K562 (cell line): Measurements from ENCODE around the gene TWIST1. TPM values are rescaled to one million over a fixed set of nuclear protein-coding genes. Genes with fewer than 3 reads are reported as not detected.

ENCODE experiments used
- ATAC-seq: fragments of 200-7000 bp; cut with Tn5 transposase; 3 replicates; pipeline ENCODE4 v1.9.1; 2020; ENCODE audit warnings: moderate library complexity
- BruUV-seq: library from RNA; stranded (reverse); fragments of 400-500 nt; replicated peaks from 2 replicates; lab custom pipeline; 2021; lab: Mats Ljungman, UMichigan
- CTCF ChIA-PET: fragments of 300-600 bp; formaldehyde crosslinking; extraction: SDS; loops from one replicate; lab custom pipeline; 2021; ENCODE audit warnings: low intra/inter-chr PET ratio; lab: Yijun Ruan, JAX
- POLR2A ChIA-PET: fragments of 300-600, 350-650 bp; sonication (Branson Sonifier 250); formaldehyde crosslinking; extraction: SDS; loops from one replicate; lab custom pipeline; 2021; ENCODE audit warnings: antibody characterized with exemption, inconsistent platforms; lab: Yijun Ruan, JAX
- DNase-seq, 4 experiments: peaks; one replicate each; pipeline versions ENCODE4 v3.0.0 to v3.0.0-alpha.2; 2011 to 2018; ENCODE audit warnings: low spot score in 3 of 4, mixed read lengths in 3 of 4; ENCODE audit errors: extremely low read depth in 1 of 4
- FAIRE-seq: peaks from 2 replicates; lab custom pipeline; 2011; peaks lifted over from hg19 to GRCh38; lab: Jason Lieb, UNC
- H2AFZ ChIP-seq: 2 replicates; pipeline ENCODE4 v1.6.0; 2011; ENCODE audit warnings: low read depth, low read length, control low read depth, inconsistent platforms
- H3K27ac ChIP-seq: fragments of 200-600 bp; 3 replicates; pipeline ENCODE4 v1.8.0; 2011; ENCODE audit warnings: low read depth, mild to moderate bottlenecking, control low read depth, inconsistent platforms, low read length, moderate library complexity, mixed read lengths; ENCODE audit errors: extremely low read depth
- H3K27me3 ChIP-seq, 2 experiments: fragments of 300-600 bp in 1 of 2; 2 replicates in 1 of 2; 3 replicates in 1 of 2; pipeline versions ENCODE4 v1.6.0 to v1.8.0; 2011; ENCODE audit warnings: inconsistent platforms in 2 of 2, low read length in 2 of 2, mild to moderate bottlenecking in 1 of 2, mixed read lengths in 1 of 2, moderate library complexity in 1 of 2; ENCODE audit not compliant: control insufficient read depth in 2 of 2, insufficient read depth in 2 of 2
- H3K36me3 ChIP-seq: fragments of 300-600 bp; 3 replicates; pipeline ENCODE4 v1.8.0; 2011; ENCODE audit warnings: mild to moderate bottlenecking, low read length, inconsistent platforms; ENCODE audit not compliant: control insufficient read depth, insufficient read depth
- H3K4me1 ChIP-seq, 2 experiments: fragments of 200-600 bp in 1 of 2; replicated peaks in 1 of 2; 2 replicates in 1 of 2; 3 replicates in 1 of 2; pipeline versions ENCODE4 v1.5.1 to v1.8.0; 2011; ENCODE audit warnings: inconsistent platforms in 2 of 2, low read length in 2 of 2, mild to moderate bottlenecking in 1 of 2, mixed read lengths in 1 of 2, moderate library complexity in 1 of 2; ENCODE audit not compliant: control insufficient read depth in 2 of 2, insufficient read depth in 2 of 2
- H3K4me2 ChIP-seq: 2 replicates; pipeline ENCODE4 v1.6.1; 2011; ENCODE audit warnings: low read length, control low read depth, inconsistent platforms, mixed read lengths; ENCODE audit not compliant: insufficient read depth
- H3K4me3 ChIP-seq: fragments of 200-600 bp; sonication (generic), shearing (Covaris generic); 2 replicates; pipeline ENCODE4 v1.5.1; 2016; ENCODE audit warnings: control low read depth, inconsistent platforms
- H3K79me2 ChIP-seq: fragments of 200-600 bp; 3 replicates; pipeline ENCODE4 v1.8.0; 2011; ENCODE audit warnings: low read length, inconsistent platforms; ENCODE audit not compliant: control insufficient read depth, insufficient read depth
- H3K9ac ChIP-seq, 2 experiments: 2 replicates each; pipeline versions ENCODE4 v1.6.0 to v1.6.1; 2011; ENCODE audit warnings: low read depth in 2 of 2, low read length in 2 of 2, control low read depth in 1 of 2, inconsistent platforms in 1 of 2, mild to moderate bottlenecking in 1 of 2, mixed read lengths in 1 of 2; ENCODE audit not compliant: insufficient read depth in 1 of 2
- H3K9me1 ChIP-seq: one replicate; pipeline ENCODE4 v1.6.0; 2011; ENCODE audit warnings: inconsistent platforms, mild to moderate bottlenecking, low read length, moderate library complexity; ENCODE audit not compliant: control insufficient read depth, insufficient read depth
- H3K9me3 ChIP-seq: replicated peaks from 2 replicates; pipeline ENCODE4 v1.5.1; 2011; ENCODE audit warnings: low read depth, low read length, inconsistent platforms; ENCODE audit not compliant: control insufficient read depth, insufficient read depth
- H4K20me1 ChIP-seq: replicated peaks from 2 replicates; pipeline ENCODE4 v1.6.1; 2011; ENCODE audit warnings: low read length, inconsistent platforms, mixed read lengths; ENCODE audit not compliant: control insufficient read depth, insufficient read depth
- HEY1 ChIP-seq: fragments of 250-450 bp; sonication (Bioruptor Pico); IDR thresholded peaks from 2 replicates; pipeline ENCODE4 v1.5.0; 2020; ENCODE audit warnings: mild to moderate bottlenecking, moderate library complexity, borderline replicate concordance
- L3MBTL2 ChIP-seq: fragments of 450-650 bp; IDR thresholded peaks from 2 replicates; pipeline ENCODE4 v1.6.1; 2016; ENCODE audit warnings: mild to moderate bottlenecking, moderate library complexity
- NELFE ChIP-seq: IDR thresholded peaks from 2 replicates; pipeline ENCODE4 v1.6.1; 2011; ENCODE audit warnings: mild to moderate bottlenecking; ENCODE audit not compliant: insufficient read depth, insufficient read length
- SIN3A ChIP-seq, 2 experiments: fragments of 150-350 bp in 1 of 2; IDR thresholded peaks; 2 replicates each; pipeline ENCODE4 v1.6.1; 2011 to 2016; ENCODE audit warnings: borderline replicate concordance in 2 of 2, low read depth in 2 of 2, low read length in 2 of 2, mild to moderate bottlenecking in 2 of 2, moderate library complexity in 2 of 2; ENCODE audit not compliant: control insufficient read depth in 1 of 2
- ZEB2 ChIP-seq: fragments of 450-650 bp; IDR thresholded peaks from 2 replicates; pipeline ENCODE4 v1.6.1; 2016
- ZNF143 ChIP-seq: sonication (generic); formaldehyde crosslinking; IDR thresholded peaks from 2 replicates; pipeline ENCODE4 v1.9.0; 2022; ENCODE audit warnings: mild to moderate bottlenecking, missing genetic modification reagents
- ZNF561 ChIP-seq: fragments of 450-650 bp; formaldehyde crosslinking; conservative IDR thresholded peaks from 2 replicates; pipeline ENCODE4 v1.4.0; 2020; ENCODE audit warnings: mild to moderate bottlenecking, moderate library complexity
- ZSCAN29 ChIP-seq: fragments of 450-650 bp; IDR thresholded peaks from 2 replicates; pipeline ENCODE4 v1.6.1; 2017
- WGBS: fragments of 100-300 bp; shearing (Covaris generic); methylation state at CpG from one replicate; pipeline ENCODE4 v1.1.6; 2016; ENCODE audit warnings: low coverage, mixed read lengths; ENCODE audit not compliant: insufficient coverage; ENCODE audit errors: missing lambda C conversion rate; 5-methylcytosine and 5-hydroxymethylcytosine counted together
- in situ Hi-C: fragments of 300-500 bp; cut with MboI; formaldehyde crosslinking; loops from 4 replicates; pipeline ENCODE4 v1.15.0; 2018; ENCODE audit warnings: inconsistent platforms, mixed read lengths
- intact Hi-C: fragments of 100-400 bp; cut with micrococcal nuclease; formaldehyde crosslinking; loops from 2 replicates; pipeline ENCODE4 v1.14.2; 2022
- polyA plus RNA-seq, 8 experiments: library from polyadenylated mRNA; depleted of rRNA in 4 of 8; stranded (reverse) in 5 of 8; unstranded in 3 of 8; fragments of >200 nt; fragmentation: Nextera tagmentation in 2 of 8; fragmentation: Illumina TruSeq in 1 of 8; extraction: Ambion mirVana in 2 of 8; extraction: Trizol in 1 of 8; gene quantifications; 2 replicates each; pipeline versions ENCODE4 v1.2.1 to v1.2.3, GENCODE V29; 2011 to 2014; ENCODE audit warnings: inconsistent platforms in 1 of 8, missing spikeins in 1 of 8
- total RNA-seq, 7 experiments: library from RNA; depleted of rRNA in 6 of 7; stranded (reverse); fragments of >200 nt in 6 of 7; fragmentation: Illumina TruSeq in 2 of 7; extraction: Trizol in 2 of 7; gene quantifications; 2 replicates each; pipeline versions ENCODE4 v1.2.1 to v1.2.3, GENCODE V29; 2011 to 2021; ENCODE audit warnings: low replicate concordance in 1 of 7
- TF ChIP-seq, protein P1 (sequence below): fragments of 450-650 bp; IDR thresholded peaks from 2 replicates; pipeline ENCODE4 v1.6.1; 2014; ENCODE audit warnings: low read depth, mild to moderate bottlenecking, moderate library complexity, borderline replicate concordance
- TF ChIP-seq, protein P2 (sequence below), 3 experiments: fragments of 200-800 bp in 1 of 3; sonication (Bioruptor generic) in 1 of 3; sonication (generic) in 1 of 3; formaldehyde crosslinking in 1 of 3; IDR thresholded peaks; 2 replicates each; pipeline versions ENCODE4 v1.6.1 to v1.8.0; 2016 to 2022; ENCODE audit warnings: mild to moderate bottlenecking in 2 of 3, missing compliant biosample characterization in 2 of 3, missing genetic modification characterization in 2 of 3, missing genetic modification reagents in 1 of 3

The TWIST1 gene
- total and polyA plus RNA-seq, 9 of the 15 experiments (the other 6 are each of a cell fraction or from before 2014, with no cell fraction given), result 0.10 to 0.86 (median 0.15) TPM; not detected in 2

DNA sequence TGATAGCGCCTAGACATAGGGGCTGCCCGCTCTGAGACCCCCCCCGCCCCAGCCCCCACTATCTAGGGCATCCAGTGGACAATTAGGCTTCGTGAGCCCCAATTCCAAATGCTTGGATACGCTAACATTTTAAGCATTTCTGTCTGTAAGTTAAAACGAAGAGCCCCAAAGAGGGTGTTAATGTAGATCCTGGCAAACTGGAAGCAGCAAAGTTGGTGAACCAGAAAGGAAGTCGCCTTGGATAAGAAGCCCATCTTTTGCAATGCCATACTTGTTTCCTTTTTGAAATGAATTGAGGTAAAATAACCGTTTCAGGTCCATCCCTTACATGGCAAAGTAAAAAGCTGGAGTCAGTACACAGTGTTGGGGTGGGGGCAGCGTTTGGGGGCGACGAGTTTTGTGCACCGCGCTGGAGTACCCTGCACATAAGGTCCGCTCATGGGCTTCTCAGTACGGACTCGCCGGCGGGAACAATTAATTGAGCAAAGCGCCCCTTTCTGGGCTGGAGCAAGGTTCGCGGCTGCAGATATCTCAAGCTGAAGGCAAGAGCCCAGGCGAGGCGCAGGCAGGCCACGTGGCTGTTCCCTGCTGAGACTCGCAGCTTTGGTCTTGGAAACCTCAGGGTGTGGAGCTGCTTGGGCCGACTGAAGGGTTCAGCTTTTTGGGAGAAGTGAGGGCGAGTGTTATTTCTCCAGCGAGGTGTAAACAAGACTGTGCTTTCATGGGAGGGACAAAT is 1.4 kb upstream of the TWIST1 start:
- ATAC-seq, result no peak
- FAIRE-seq, result no peak
- Histone ChIP-seq H3K4me1 (peaks cover 0 to 7% of the 10 kb centered on the region in 2 experiments; a peak in 2 of 5 replicates), H3K79me2 (no peaks in the 10 kb centered on the region), H2AFZ (no peak overlapping the region), H3K27me3 (peaks cover 0 to 7% of the 10 kb centered on the region in 2 experiments; a peak in 2 of 5 replicates), H3K27ac (no peak overlapping the region), H3K9me1 (no peaks in the 10 kb centered on the region), H3K4me2 (no peak overlapping the region), H4K20me1 (no peaks in the 10 kb centered on the region), H3K9ac (no peak overlapping the region), H3K4me3 (no peak overlapping the region), H3K36me3 (no peaks in the 10 kb centered on the region), H3K9me3 (no peaks in the 10 kb centered on the region)
- no peak for DNase-seq
- WGBS, result 2% methylated on average over 27 of the region's 28 CpGs
- no TSS peak for BruUV-seq
- CTCF ChIA-PET, result no interaction called here
- in situ Hi-C loops (no loop called here), intact Hi-C loops (no loop called here)
- POLR2A ChIA-PET, result no interaction called here
- no peak for TF ChIP-seq NELFE
- TF ChIP-seq ZNF561, result no peak
- TF ChIP-seq SIN3A (IDR thresholded peaks at IDR 0.05; ENCODE audit: borderline replicate concordance in 2 of 2, control insufficient read depth in 1 of 2, low read depth in 2 of 2, low read length in 2 of 2), result no peak
- TF ChIP-seq L3MBTL2, result no peak
- TF ChIP-seq ZNF143, result no peak
- TF ChIP-seq HEY1 (CRISPR knock-in tag), result no peak
- TF ChIP-seq, protein P1, sequence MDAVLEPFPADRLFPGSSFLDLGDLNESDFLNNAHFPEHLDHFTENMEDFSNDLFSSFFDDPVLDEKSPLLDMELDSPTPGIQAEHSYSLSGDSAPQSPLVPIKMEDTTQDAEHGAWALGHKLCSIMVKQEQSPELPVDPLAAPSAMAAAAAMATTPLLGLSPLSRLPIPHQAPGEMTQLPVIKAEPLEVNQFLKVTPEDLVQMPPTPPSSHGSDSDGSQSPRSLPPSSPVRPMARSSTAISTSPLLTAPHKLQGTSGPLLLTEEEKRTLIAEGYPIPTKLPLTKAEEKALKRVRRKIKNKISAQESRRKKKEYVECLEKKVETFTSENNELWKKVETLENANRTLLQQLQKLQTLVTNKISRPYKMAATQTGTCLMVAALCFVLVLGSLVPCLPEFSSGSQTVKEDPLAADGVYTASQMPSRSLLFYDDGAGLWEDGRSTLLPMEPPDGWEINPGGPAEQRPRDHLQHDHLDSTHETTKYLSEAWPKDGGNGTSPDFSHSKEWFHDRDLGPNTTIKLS, result no peak
- TF ChIP-seq, protein P2, sequence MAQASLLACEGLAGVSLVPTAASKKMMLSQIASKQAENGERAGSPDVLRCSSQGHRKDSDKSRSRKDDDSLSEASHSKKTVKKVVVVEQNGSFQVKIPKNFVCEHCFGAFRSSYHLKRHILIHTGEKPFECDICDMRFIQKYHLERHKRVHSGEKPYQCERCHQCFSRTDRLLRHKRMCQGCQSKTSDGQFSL (CRISPR knock-in tag; IDR thresholded peaks at IDR 0.05), result no peak
- TF ChIP-seq, protein P2 (tag; IDR thresholded peaks at IDR 0.05), result no peak
- TF ChIP-seq ZSCAN29, result no peak
- TF ChIP-seq ZEB2, result no peak
